Ishikawa (cell line): Measurements from ENCODE around the gene UTS2R.

Experiments used
- CEBPB ChIP-seq: IDR thresholded peaks from 2 replicates; pipeline ENCODE4 v1.6.1; 2012
- CREB1 ChIP-seq: IDR thresholded peaks from 2 replicates; pipeline ENCODE4 v1.6.1; 2012; ENCODE audit warnings: low read depth
- EGR1 ChIP-seq: IDR thresholded peaks from 2 replicates; pipeline ENCODE4 v1.6.1; 2012
- EP300 ChIP-seq: IDR thresholded peaks from 2 replicates; pipeline ENCODE4 v1.6.1; 2012; ENCODE audit warnings: borderline replicate concordance
- FOXM1 ChIP-seq: IDR thresholded peaks from 2 replicates; pipeline ENCODE4 v1.6.1; 2012; ENCODE audit warnings: low read depth, borderline replicate concordance
- MAX ChIP-seq: IDR thresholded peaks from 2 replicates; pipeline ENCODE4 v1.6.1; 2012
- NFIC ChIP-seq: IDR thresholded peaks from 2 replicates; pipeline ENCODE4 v1.6.1; 2012
- RAD21 ChIP-seq: IDR thresholded peaks from 2 replicates; pipeline ENCODE4 v1.6.1; 2012; ENCODE audit warnings: low read depth
- REST ChIP-seq: IDR thresholded peaks from 2 replicates; pipeline ENCODE4 v1.6.1; 2012; ENCODE audit warnings: low read depth, mild to moderate bottlenecking
- TAF1 ChIP-seq: IDR thresholded peaks from 2 replicates; pipeline ENCODE4 v1.6.1; 2012; ENCODE audit warnings: low read depth, mild to moderate bottlenecking
- TCF12 ChIP-seq: IDR thresholded peaks from 2 replicates; pipeline ENCODE4 v1.6.1; 2012; ENCODE audit warnings: low read depth
- TEAD4 ChIP-seq: IDR thresholded peaks from 2 replicates; pipeline ENCODE4 v1.6.1; 2012
- USF1 ChIP-seq: IDR thresholded peaks from 2 replicates; pipeline ENCODE4 v1.6.1; 2012
- YY1 ChIP-seq: IDR thresholded peaks from 2 replicates; pipeline ENCODE4 v1.6.1; 2012; ENCODE audit warnings: low read depth
- ZBTB7A ChIP-seq: IDR thresholded peaks from 2 replicates; pipeline ENCODE4 v1.6.1; 2012; ENCODE audit warnings: low read depth

The UTS2R gene

GRCh38 chr17:82334622-82335394 is 36.8 kb upstream of the UTS2R start:
- TF ChIP-seq RAD21 (no peak), YY1 (no peak), NFIC (no peak)

GRCh38 chr17:82338858-82339633 is 32.5 kb upstream of the UTS2R start:
- TF ChIP-seq RAD21: peak; percentile 1; the same call in 1 of the 2 replicates
- peak; percentile 62 for TF ChIP-seq TEAD4
- TF ChIP-seq CEBPB: no peak
- peak; percentile 83 for TF ChIP-seq MAX
- no peak; the same call in 1 of the 2 replicates for TF ChIP-seq EP300
- TF ChIP-seq TAF1: no peak
- TF ChIP-seq YY1: peak; percentile 68; the same call in 1 of the 2 replicates
- peak; percentile 34; the same call in 1 of the 2 replicates for TF ChIP-seq TCF12
- TF ChIP-seq CREB1: no peak
- no peak for TF ChIP-seq USF1

GRCh38 chr17:82339634-82340580 is 31.7 kb upstream of the UTS2R start:
- no peak for TF ChIP-seq REST
- TF ChIP-seq FOXM1: no peak
- TF ChIP-seq RAD21: no peak
- TF ChIP-seq TAF1: no peak
- TF ChIP-seq YY1: no peak
- no peak for TF ChIP-seq EP300
- no peak for TF ChIP-seq CREB1
- TF ChIP-seq MAX: no peak

- TF ChIP-seq YY1: no peak
- no peak for TF ChIP-seq TCF12
- no peak for TF ChIP-seq EGR1
- no peak for TF ChIP-seq NFIC
- no peak for TF ChIP-seq TAF1
- no peak for TF ChIP-seq CEBPB
- TF ChIP-seq CREB1: no peak
- TF ChIP-seq EP300: no peak
- TF ChIP-seq USF1: no peak
- no peak for TF ChIP-seq REST
- TF ChIP-seq RAD21: no peak
- TF ChIP-seq FOXM1: no peak
- no peak for TF ChIP-seq TEAD4
- TF ChIP-seq ZBTB7A: no peak
- TF ChIP-seq MAX: no peak
These were observed 29.0 kb upstream of the UTS2R start for GRCh38 chr17:82342361-82343079.
